Smooth muscle cell (in vitro differentiated cells): ENCODE results near the gene MYL7. TPM values are rescaled to one million over a fixed set of nuclear protein-coding genes. Genes with fewer than 3 reads are reported as not detected.

Experiments used
- DNase-seq: peaks from one replicate; lab custom pipeline; 2025; ENCODE audit not compliant: unreplicated experiment; lab: John Stamatoyannopoulos, UW
- H2AFZ ChIP-seq: fragments of 200-600 bp; sonication (generic); 2 replicates; pipeline ENCODE4 v1.6.0; 2016; ENCODE audit warnings: antibody characterized with exemption, low read depth, mild to moderate bottlenecking
- H3F3A ChIP-seq: fragments of 200-600 bp; sonication (generic); 2 replicates; pipeline ENCODE4 v1.6.0; 2017; ENCODE audit warnings: antibody characterized with exemption, low read depth
- H3K27ac ChIP-seq: fragments of 200-600 bp; sonication (generic); 2 replicates; pipeline ENCODE4 v1.5.1; 2016; ENCODE audit warnings: low read depth, mild to moderate bottlenecking
- H3K27me3 ChIP-seq: fragments of 200-600 bp; sonication (generic); 2 replicates; pipeline ENCODE4 v1.6.1; 2016; ENCODE audit warnings: low read depth, mild to moderate bottlenecking
- H3K36me3 ChIP-seq: fragments of 200-600 bp; sonication (generic); 2 replicates; pipeline ENCODE4 v1.5.1; 2016; ENCODE audit warnings: low read depth
- H3K4me1 ChIP-seq: fragments of 200-600 bp; sonication (generic); 2 replicates; pipeline ENCODE4 v1.5.1; 2016; ENCODE audit warnings: low read depth
- H3K4me2 ChIP-seq: fragments of 200-600 bp; sonication (generic); 2 replicates; pipeline ENCODE4 v1.6.0; 2016; ENCODE audit warnings: mild to moderate bottlenecking
- H3K4me3 ChIP-seq: fragments of 200-600 bp; sonication (generic); 2 replicates; pipeline ENCODE4 v1.5.1; 2016; ENCODE audit warnings: mild to moderate bottlenecking
- H3K79me2 ChIP-seq: fragments of 200-600 bp; sonication (generic); 2 replicates; pipeline ENCODE4 v1.6.0; 2016; ENCODE audit warnings: low read depth, mild to moderate bottlenecking
- H3K9ac ChIP-seq: fragments of 200-600 bp; sonication (generic); 2 replicates; pipeline ENCODE4 v1.6.0; 2016; ENCODE audit warnings: low read depth
- H3K9me3 ChIP-seq: fragments of 200-600 bp; sonication (generic); replicated peaks from 2 replicates; pipeline ENCODE4 v1.5.1; 2016; ENCODE audit warnings: low read depth
- H4K20me1 ChIP-seq: fragments of 200-600 bp; sonication (generic); 2 replicates; pipeline ENCODE4 v1.6.0; 2016; ENCODE audit warnings: low read depth
- WGBS: methylation state at CpG from one replicate; pipeline ENCODE4 v1.1.7; 2016; ENCODE audit warnings: low lambda C conversion rate; 5-methylcytosine and 5-hydroxymethylcytosine counted together
- polyA plus RNA-seq: library from polyadenylated mRNA; unstranded; fragments of >200 nt; fragmentation: Nextera tagmentation; extraction: Ambion mirVana; gene quantifications from 2 replicates; pipeline ENCODE4 v1.2.1, GENCODE V29; 2016
- total RNA-seq: library from RNA; depleted of rRNA; stranded (reverse); fragments of >200 nt; gene quantifications from 2 replicates; pipeline ENCODE4 v1.2.3, GENCODE V29; 2014
- TF ChIP-seq, protein P1 (sequence below): fragments of 200-600 bp; sonication (generic); IDR thresholded peaks from 2 replicates; pipeline ENCODE4 v1.5.1; 2017; ENCODE audit warnings: borderline replicate concordance, mild to moderate bottlenecking, antibody characterized with exemption; ENCODE audit not compliant: insufficient read depth, poor library complexity, severe bottlenecking

Gene MYL7
- total and polyA plus RNA-seq, 2 experiments from 2014 or later = 35.8 to 95.1 TPM

GRCh38 chr7:44104860-44105771 lies 36.0 kb downstream of the MYL7 start:
- Histone ChIP-seq H3K79me2 (peaks cover 23% of the 10 kb centered on the region), H3K9ac (peak overlapping the region; percentile 87), H3K4me2 (peak overlapping the region; percentile 94), H3K4me3 (peak overlapping the region; percentile 84), H3F3A (peaks cover 17% of the 10 kb centered on the region), H3K27ac (peak overlapping the region; percentile 78), H3K4me1 (no peaks in the 10 kb centered on the region), H3K27me3 (no peaks in the 10 kb centered on the region), H3K9me3 (no peaks in the 10 kb centered on the region), H4K20me1 (peaks cover 18% of the 10 kb centered on the region), H2AFZ (peak overlapping the region; percentile 76), H3K36me3 (no peaks in the 10 kb centered on the region)
- WGBS = 7% methylated on average over 20 of the region's 28 CpGs
- no peak for DNase-seq
- TF ChIP-seq, protein P1, sequence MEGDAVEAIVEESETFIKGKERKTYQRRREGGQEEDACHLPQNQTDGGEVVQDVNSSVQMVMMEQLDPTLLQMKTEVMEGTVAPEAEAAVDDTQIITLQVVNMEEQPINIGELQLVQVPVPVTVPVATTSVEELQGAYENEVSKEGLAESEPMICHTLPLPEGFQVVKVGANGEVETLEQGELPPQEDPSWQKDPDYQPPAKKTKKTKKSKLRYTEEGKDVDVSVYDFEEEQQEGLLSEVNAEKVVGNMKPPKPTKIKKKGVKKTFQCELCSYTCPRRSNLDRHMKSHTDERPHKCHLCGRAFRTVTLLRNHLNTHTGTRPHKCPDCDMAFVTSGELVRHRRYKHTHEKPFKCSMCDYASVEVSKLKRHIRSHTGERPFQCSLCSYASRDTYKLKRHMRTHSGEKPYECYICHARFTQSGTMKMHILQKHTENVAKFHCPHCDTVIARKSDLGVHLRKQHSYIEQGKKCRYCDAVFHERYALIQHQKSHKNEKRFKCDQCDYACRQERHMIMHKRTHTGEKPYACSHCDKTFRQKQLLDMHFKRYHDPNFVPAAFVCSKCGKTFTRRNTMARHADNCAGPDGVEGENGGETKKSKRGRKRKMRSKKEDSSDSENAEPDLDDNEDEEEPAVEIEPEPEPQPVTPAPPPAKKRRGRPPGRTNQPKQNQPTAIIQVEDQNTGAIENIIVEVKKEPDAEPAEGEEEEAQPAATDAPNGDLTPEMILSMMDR = no peak

GRCh38 chr7:44103923-44104859 lies 36.9 kb downstream of the MYL7 start, which contains the start of gene AEBP1:
Gene AEBP1 (plus strand): TSS chr7:44104345. CDS start chr7:44104666, 321 bp downstream.
- H3K9ac ChIP-seq = peak within 1 kb of the TSS; percentile 87
- H3K79me2 ChIP-seq = peaks cover 23% of the 10 kb centered on the region
- peak within 1 kb of the TSS; percentile 76 for H2AFZ ChIP-seq

GRCh38 chr7:44103566-44103922 lies 37.6 kb downstream of the MYL7 start:
- peak overlapping the region; percentile 84 for H3K4me3 ChIP-seq
- no peaks in the 10 kb centered on the region for H3K36me3 ChIP-seq
- H3K9ac ChIP-seq = no peak overlapping the region
- no peak overlapping the region for H3K4me2 ChIP-seq
- no peak overlapping the region for H3K27ac ChIP-seq
- 64% methylated on average over 8 of the region's 8 CpGs for WGBS
- H3K79me2 ChIP-seq = peaks cover 23% of the 10 kb centered on the region
- H3K4me1 ChIP-seq = no peaks in the 10 kb centered on the region
- no peak overlapping the region for H2AFZ ChIP-seq
- no peaks in the 10 kb centered on the region for H3K27me3 ChIP-seq
- no peak for DNase-seq
- peaks cover 22% of the 10 kb centered on the region for H3F3A ChIP-seq
- H3K9me3 ChIP-seq = no peaks in the 10 kb centered on the region
- H4K20me1 ChIP-seq = peaks cover 18% of the 10 kb centered on the region
- TF ChIP-seq, protein P1 = no peak

More at GRCh38 chr7:44103923-44104859, 36.9 kb downstream of the MYL7 start, which contains the start of gene AEBP1:
- WGBS = 4% methylated on average over 34 of the region's 87 CpGs
- peaks cover 22% of the 10 kb centered on the region for H3F3A ChIP-seq
- no peaks in the 10 kb centered on the region for H3K9me3 ChIP-seq
- peak within 1 kb of the TSS; percentile 94 for H3K4me2 ChIP-seq
- H3K27me3 ChIP-seq = no peaks in the 10 kb centered on the region
- H3K4me3 ChIP-seq = peak within 1 kb of the TSS; percentile 84
- no peak for DNase-seq
- H3K4me1 ChIP-seq = no peaks in the 10 kb centered on the region
- TF ChIP-seq, protein P1 = no peak
- H4K20me1 ChIP-seq = peaks cover 18% of the 10 kb centered on the region
- peak within 1 kb of the TSS; percentile 78 for H3K27ac ChIP-seq
- H3K36me3 ChIP-seq = no peaks in the 10 kb centered on the region
